Measurements from ENCODE around the gene PRKN.

DNA sequence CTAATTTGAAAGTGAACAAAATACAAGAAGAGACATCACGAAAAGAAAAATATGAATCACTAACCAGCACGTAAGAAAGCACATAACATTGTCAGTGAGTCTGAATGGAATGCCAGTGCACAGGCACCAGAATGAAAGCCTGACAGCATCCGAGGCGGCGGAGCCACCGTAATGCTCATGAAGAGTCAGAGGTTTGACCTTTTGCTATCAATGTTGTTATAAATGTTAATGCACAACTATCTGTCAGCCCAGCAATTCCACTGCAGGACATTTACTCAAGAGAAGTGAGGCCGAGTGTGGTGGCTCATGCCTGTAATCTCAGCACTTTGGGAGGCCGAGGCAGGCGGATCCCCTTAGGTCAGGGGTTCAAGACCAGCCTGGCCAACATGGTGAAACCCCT, 562.1 kb downstream of the PRKN start:
- TF ChIP-seq, protein P1, sequence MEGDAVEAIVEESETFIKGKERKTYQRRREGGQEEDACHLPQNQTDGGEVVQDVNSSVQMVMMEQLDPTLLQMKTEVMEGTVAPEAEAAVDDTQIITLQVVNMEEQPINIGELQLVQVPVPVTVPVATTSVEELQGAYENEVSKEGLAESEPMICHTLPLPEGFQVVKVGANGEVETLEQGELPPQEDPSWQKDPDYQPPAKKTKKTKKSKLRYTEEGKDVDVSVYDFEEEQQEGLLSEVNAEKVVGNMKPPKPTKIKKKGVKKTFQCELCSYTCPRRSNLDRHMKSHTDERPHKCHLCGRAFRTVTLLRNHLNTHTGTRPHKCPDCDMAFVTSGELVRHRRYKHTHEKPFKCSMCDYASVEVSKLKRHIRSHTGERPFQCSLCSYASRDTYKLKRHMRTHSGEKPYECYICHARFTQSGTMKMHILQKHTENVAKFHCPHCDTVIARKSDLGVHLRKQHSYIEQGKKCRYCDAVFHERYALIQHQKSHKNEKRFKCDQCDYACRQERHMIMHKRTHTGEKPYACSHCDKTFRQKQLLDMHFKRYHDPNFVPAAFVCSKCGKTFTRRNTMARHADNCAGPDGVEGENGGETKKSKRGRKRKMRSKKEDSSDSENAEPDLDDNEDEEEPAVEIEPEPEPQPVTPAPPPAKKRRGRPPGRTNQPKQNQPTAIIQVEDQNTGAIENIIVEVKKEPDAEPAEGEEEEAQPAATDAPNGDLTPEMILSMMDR (IDR thresholded peaks at IDR 0.05; ENCODE audit: extremely low read depth in 1 of 2, insufficient read depth in 1 of 2, low read depth in 1 of 2, low read length in 2 of 2), result no peak
- TF ChIP-seq, protein P2, sequence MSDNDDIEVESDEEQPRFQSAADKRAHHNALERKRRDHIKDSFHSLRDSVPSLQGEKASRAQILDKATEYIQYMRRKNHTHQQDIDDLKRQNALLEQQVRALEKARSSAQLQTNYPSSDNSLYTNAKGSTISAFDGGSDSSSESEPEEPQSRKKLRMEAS (IDR thresholded peaks at IDR 0.05; ENCODE audit: insufficient read depth, insufficient read length), result no peak
- TF ChIP-seq POLR2A (IDR thresholded peaks at IDR 0.05; ENCODE audit: low read depth, low read length), result no peak
- no peak for TF ChIP-seq EZH2 (IDR thresholded peaks at IDR 0.05; ENCODE audit: borderline replicate concordance, low read depth, low read length, severe bottlenecking)

Measured in endothelial cell of umbilical vein (primary cell).